Measurements from ENCODE around the gene PROC. TPM values are rescaled to one million over a fixed set of nuclear protein-coding genes. Genes with fewer than 3 reads are reported as not detected.

The PROC gene
- total and polyA plus RNA-seq, 9 of the 15 experiments (the other 6 are each of a cell fraction or from before 2014, with no cell fraction given) = not detected

DNA sequence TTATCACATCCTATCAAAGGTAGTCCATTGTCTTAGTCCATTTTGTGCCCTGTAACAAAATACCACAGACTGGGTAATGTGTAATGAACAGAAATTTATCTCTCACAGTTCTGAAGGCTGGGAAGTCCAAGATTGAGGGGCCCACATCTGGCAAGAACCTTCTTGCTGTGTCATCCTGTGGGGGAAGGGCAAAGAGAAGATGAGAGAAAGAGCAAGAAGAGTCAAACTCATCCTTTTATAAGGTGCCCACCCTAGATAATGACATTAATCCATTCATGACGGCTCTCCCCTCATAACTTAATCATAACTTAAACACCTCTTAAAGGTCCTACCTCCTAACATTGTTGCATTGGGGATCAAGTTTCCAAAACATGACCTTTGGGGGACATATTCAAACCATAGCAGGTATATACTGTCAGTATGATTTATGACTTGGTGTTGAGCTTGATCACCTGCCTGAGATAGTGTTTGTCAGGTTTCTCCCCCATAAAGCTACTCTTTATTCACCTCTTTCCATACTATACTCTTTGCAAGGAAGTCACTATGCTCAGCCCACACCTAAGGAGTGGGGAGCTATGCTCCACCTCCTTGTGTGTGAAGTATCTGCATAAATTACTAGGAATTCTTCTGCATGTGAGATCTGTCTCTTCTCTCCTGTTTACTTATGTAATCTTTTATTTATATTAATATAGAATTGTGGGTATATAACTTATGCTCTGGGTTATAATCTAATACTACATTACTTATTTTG lies 25.2 kb upstream of the PROC start (continued):
- TF ChIP-seq NFE2 (IDR thresholded peaks at IDR 0.05; ENCODE audit: low read depth) (peak; percentile 94), CBX3 (IDR thresholded peaks at IDR 0.05; ENCODE audit: borderline replicate concordance in 1 of 2, low read length in 2 of 2) (peak in 1 of 2 experiments; percentile 58; a peak in 1 of 3 replicates), GATAD2A (IDR thresholded peaks at IDR 0.05) (0 out of 2 replicates have a peak, but pooled peaks have one; percentile 5), ZNF316 (IDR thresholded peaks at IDR 0.05) (peak; percentile 69), RBM17 (IDR thresholded peaks at IDR 0.05; ENCODE audit: borderline replicate concordance, low read depth, low read length) (no peak), MAFG (tag; conservative IDR thresholded peaks at IDR 0.05) (peak; percentile 83), HDAC2 (IDR thresholded peaks at IDR 0.05) (no peak)
- TF ChIP-seq, protein P1, sequence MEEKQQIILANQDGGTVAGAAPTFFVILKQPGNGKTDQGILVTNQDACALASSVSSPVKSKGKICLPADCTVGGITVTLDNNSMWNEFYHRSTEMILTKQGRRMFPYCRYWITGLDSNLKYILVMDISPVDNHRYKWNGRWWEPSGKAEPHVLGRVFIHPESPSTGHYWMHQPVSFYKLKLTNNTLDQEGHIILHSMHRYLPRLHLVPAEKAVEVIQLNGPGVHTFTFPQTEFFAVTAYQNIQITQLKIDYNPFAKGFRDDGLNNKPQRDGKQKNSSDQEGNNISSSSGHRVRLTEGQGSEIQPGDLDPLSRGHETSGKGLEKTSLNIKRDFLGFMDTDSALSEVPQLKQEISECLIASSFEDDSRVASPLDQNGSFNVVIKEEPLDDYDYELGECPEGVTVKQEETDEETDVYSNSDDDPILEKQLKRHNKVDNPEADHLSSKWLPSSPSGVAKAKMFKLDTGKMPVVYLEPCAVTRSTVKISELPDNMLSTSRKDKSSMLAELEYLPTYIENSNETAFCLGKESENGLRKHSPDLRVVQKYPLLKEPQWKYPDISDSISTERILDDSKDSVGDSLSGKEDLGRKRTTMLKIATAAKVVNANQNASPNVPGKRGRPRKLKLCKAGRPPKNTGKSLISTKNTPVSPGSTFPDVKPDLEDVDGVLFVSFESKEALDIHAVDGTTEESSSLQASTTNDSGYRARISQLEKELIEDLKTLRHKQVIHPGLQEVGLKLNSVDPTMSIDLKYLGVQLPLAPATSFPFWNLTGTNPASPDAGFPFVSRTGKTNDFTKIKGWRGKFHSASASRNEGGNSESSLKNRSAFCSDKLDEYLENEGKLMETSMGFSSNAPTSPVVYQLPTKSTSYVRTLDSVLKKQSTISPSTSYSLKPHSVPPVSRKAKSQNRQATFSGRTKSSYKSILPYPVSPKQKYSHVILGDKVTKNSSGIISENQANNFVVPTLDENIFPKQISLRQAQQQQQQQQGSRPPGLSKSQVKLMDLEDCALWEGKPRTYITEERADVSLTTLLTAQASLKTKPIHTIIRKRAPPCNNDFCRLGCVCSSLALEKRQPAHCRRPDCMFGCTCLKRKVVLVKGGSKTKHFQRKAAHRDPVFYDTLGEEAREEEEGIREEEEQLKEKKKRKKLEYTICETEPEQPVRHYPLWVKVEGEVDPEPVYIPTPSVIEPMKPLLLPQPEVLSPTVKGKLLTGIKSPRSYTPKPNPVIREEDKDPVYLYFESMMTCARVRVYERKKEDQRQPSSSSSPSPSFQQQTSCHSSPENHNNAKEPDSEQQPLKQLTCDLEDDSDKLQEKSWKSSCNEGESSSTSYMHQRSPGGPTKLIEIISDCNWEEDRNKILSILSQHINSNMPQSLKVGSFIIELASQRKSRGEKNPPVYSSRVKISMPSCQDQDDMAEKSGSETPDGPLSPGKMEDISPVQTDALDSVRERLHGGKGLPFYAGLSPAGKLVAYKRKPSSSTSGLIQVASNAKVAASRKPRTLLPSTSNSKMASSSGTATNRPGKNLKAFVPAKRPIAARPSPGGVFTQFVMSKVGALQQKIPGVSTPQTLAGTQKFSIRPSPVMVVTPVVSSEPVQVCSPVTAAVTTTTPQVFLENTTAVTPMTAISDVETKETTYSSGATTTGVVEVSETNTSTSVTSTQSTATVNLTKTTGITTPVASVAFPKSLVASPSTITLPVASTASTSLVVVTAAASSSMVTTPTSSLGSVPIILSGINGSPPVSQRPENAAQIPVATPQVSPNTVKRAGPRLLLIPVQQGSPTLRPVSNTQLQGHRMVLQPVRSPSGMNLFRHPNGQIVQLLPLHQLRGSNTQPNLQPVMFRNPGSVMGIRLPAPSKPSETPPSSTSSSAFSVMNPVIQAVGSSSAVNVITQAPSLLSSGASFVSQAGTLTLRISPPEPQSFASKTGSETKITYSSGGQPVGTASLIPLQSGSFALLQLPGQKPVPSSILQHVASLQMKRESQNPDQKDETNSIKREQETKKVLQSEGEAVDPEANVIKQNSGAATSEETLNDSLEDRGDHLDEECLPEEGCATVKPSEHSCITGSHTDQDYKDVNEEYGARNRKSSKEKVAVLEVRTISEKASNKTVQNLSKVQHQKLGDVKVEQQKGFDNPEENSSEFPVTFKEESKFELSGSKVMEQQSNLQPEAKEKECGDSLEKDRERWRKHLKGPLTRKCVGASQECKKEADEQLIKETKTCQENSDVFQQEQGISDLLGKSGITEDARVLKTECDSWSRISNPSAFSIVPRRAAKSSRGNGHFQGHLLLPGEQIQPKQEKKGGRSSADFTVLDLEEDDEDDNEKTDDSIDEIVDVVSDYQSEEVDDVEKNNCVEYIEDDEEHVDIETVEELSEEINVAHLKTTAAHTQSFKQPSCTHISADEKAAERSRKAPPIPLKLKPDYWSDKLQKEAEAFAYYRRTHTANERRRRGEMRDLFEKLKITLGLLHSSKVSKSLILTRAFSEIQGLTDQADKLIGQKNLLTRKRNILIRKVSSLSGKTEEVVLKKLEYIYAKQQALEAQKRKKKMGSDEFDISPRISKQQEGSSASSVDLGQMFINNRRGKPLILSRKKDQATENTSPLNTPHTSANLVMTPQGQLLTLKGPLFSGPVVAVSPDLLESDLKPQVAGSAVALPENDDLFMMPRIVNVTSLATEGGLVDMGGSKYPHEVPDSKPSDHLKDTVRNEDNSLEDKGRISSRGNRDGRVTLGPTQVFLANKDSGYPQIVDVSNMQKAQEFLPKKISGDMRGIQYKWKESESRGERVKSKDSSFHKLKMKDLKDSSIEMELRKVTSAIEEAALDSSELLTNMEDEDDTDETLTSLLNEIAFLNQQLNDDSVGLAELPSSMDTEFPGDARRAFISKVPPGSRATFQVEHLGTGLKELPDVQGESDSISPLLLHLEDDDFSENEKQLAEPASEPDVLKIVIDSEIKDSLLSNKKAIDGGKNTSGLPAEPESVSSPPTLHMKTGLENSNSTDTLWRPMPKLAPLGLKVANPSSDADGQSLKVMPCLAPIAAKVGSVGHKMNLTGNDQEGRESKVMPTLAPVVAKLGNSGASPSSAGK (IDR thresholded peaks at IDR 0.05) = no peak
- TF ChIP-seq, protein P2, sequence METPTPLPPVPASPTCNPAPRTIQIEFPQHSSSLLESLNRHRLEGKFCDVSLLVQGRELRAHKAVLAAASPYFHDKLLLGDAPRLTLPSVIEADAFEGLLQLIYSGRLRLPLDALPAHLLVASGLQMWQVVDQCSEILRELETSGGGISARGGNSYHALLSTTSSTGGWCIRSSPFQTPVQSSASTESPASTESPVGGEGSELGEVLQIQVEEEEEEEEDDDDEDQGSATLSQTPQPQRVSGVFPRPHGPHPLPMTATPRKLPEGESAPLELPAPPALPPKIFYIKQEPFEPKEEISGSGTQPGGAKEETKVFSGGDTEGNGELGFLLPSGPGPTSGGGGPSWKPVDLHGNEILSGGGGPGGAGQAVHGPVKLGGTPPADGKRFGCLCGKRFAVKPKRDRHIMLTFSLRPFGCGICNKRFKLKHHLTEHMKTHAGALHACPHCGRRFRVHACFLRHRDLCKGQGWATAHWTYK (CRISPR knock-in tag; IDR thresholded peaks at IDR 0.05) = no peak
- TF ChIP-seq, protein P3, sequence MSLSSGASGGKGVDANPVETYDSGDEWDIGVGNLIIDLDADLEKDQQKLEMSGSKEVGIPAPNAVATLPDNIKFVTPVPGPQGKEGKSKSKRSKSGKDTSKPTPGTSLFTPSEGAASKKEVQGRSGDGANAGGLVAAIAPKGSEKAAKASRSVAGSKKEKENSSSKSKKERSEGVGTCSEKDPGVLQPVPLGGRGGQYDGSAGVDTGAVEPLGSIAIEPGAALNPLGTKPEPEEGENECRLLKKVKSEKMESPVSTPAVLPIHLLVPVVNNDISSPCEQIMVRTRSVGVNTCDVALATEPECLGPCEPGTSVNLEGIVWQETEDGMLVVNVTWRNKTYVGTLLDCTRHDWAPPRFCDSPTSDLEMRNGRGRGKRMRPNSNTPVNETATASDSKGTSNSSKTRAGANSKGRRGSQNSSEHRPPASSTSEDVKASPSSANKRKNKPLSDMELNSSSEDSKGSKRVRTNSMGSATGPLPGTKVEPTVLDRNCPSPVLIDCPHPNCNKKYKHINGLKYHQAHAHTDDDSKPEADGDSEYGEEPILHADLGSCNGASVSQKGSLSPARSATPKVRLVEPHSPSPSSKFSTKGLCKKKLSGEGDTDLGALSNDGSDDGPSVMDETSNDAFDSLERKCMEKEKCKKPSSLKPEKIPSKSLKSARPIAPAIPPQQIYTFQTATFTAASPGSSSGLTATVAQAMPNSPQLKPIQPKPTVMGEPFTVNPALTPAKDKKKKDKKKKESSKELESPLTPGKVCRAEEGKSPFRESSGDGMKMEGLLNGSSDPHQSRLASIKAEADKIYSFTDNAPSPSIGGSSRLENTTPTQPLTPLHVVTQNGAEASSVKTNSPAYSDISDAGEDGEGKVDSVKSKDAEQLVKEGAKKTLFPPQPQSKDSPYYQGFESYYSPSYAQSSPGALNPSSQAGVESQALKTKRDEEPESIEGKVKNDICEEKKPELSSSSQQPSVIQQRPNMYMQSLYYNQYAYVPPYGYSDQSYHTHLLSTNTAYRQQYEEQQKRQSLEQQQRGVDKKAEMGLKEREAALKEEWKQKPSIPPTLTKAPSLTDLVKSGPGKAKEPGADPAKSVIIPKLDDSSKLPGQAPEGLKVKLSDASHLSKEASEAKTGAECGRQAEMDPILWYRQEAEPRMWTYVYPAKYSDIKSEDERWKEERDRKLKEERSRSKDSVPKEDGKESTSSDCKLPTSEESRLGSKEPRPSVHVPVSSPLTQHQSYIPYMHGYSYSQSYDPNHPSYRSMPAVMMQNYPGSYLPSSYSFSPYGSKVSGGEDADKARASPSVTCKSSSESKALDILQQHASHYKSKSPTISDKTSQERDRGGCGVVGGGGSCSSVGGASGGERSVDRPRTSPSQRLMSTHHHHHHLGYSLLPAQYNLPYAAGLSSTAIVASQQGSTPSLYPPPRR (CRISPR knock-in tag; IDR thresholded peaks at IDR 0.05; ENCODE audit: borderline replicate concordance) = no peak
